ENCODE measurements around the gene EPB41L4B.

The EPB41L4B gene

DNA sequence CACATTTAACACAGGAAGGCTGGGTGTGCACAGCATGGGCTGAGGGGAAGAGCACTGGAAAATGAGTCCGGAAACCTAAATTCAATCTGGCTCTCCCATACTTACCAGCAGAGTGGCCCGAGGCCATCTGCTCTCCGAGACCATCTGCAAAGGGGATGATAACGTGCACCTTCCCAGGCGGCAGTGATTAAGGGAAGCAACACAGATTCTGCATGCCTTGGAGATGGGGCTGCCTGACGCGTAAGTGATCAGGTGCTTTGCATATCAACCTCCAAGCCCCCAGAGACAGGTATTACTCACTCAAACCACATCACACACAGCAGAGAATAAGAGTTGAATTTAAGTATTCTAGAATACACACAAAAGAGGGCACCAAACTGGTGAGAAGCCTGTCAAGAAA lies 9.1 kb downstream of the EPB41L4B start:
- no peak for DNase-seq (ENCODE audit: extremely low read depth, insufficient read length)
- peaks cover 4% of the 10 kb centered on the region; the same call in 1 of the 2 replicates for H3K27me3 ChIP-seq (replicated peaks; ENCODE audit: control insufficient read depth, insufficient read depth, low read length)
- TF ChIP-seq, protein P1, sequence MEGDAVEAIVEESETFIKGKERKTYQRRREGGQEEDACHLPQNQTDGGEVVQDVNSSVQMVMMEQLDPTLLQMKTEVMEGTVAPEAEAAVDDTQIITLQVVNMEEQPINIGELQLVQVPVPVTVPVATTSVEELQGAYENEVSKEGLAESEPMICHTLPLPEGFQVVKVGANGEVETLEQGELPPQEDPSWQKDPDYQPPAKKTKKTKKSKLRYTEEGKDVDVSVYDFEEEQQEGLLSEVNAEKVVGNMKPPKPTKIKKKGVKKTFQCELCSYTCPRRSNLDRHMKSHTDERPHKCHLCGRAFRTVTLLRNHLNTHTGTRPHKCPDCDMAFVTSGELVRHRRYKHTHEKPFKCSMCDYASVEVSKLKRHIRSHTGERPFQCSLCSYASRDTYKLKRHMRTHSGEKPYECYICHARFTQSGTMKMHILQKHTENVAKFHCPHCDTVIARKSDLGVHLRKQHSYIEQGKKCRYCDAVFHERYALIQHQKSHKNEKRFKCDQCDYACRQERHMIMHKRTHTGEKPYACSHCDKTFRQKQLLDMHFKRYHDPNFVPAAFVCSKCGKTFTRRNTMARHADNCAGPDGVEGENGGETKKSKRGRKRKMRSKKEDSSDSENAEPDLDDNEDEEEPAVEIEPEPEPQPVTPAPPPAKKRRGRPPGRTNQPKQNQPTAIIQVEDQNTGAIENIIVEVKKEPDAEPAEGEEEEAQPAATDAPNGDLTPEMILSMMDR (IDR thresholded peaks at IDR 0.05; ENCODE audit: insufficient read depth, low read length, poor library complexity, severe bottlenecking) = no peak
- H3K4me3 ChIP-seq (replicated peaks; ENCODE audit: low read depth, low read length) = no peak overlapping the region
- H3K36me3 ChIP-seq (ENCODE audit: control insufficient read depth, insufficient read depth, low read length) = no peaks in the 10 kb centered on the region

DNA sequence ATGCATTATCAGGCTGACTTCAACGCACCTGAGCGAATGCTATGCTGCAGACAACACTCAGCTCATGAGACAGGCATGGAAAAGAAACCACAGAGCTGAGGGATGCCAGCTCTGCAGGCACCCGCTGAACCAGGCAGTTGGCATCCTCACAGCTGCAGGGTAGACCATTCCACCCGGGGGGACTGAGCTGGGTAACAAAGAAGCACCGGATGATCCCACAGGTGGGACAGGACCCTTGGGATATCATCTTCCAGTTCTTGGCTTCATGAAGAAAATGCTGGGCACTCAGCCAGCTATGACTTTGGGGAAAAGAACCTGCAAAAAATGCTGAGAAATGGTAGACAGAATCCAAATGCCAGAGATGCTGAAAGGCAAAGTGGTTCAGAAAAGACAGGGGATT lies 9.6 kb downstream of the EPB41L4B start:
- TF ChIP-seq, protein P1 (IDR thresholded peaks at IDR 0.05; ENCODE audit: insufficient read depth, low read length, poor library complexity, severe bottlenecking) = no peak
- DNase-seq (ENCODE audit: extremely low read depth, insufficient read length) = no peak
- Histone ChIP-seq H3K4me3 (replicated peaks; ENCODE audit: low read depth, low read length) (no peak overlapping the region), H3K27me3 (replicated peaks; ENCODE audit: control insufficient read depth, insufficient read depth, low read length) (peaks cover 4% of the 10 kb centered on the region; the same call in 1 of the 2 replicates), H3K36me3 (ENCODE audit: control insufficient read depth, insufficient read depth, low read length) (no peaks in the 10 kb centered on the region)

DNA sequence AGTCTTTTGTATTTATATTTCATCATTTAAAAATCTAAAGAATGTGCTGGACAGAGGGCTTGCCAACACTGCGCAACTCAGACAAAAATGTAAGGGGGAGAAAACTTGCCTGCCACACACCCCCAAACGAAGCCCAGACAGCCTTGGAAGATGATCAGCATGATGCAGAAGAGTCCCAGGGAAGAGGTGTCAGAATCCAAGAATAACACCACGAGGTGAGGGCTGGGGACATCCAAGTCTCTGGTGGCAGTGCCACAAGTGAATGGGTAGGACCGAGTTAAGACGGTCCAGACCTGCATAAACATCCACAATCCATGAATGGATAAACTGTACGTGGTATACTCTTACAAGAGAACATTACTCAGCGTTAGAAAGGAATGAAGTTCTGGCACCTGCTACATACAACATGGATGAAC lies 10.4 kb downstream of the EPB41L4B start:
- TF ChIP-seq, protein P1 (IDR thresholded peaks at IDR 0.05; ENCODE audit: insufficient read depth, low read length, poor library complexity, severe bottlenecking) = no peak
- Histone ChIP-seq H3K4me3 (replicated peaks; ENCODE audit: low read depth, low read length) (no peak overlapping the region), H3K36me3 (ENCODE audit: control insufficient read depth, insufficient read depth, low read length) (no peaks in the 10 kb centered on the region), H3K27me3 (replicated peaks; ENCODE audit: control insufficient read depth, insufficient read depth, low read length) (peaks cover 4% of the 10 kb centered on the region; the same call in 1 of the 2 replicates)
- DNase-seq (ENCODE audit: extremely low read depth, insufficient read length) = no peak

GRCh38 chr9:109309282-109309681 lies 11.6 kb downstream of the EPB41L4B start:
- no peak for DNase-seq (ENCODE audit: extremely low read depth, insufficient read length)
- H3K36me3 ChIP-seq (ENCODE audit: control insufficient read depth, insufficient read depth, low read length) = no peaks in the 10 kb centered on the region
- no peak overlapping the region for H3K4me3 ChIP-seq (replicated peaks; ENCODE audit: low read depth, low read length)
- TF ChIP-seq, protein P1 (IDR thresholded peaks at IDR 0.05; ENCODE audit: insufficient read depth, low read length, poor library complexity, severe bottlenecking) = no peak
- peaks cover 4% of the 10 kb centered on the region; the same call in 1 of the 2 replicates for H3K27me3 ChIP-seq (replicated peaks; ENCODE audit: control insufficient read depth, insufficient read depth, low read length)

DNA sequence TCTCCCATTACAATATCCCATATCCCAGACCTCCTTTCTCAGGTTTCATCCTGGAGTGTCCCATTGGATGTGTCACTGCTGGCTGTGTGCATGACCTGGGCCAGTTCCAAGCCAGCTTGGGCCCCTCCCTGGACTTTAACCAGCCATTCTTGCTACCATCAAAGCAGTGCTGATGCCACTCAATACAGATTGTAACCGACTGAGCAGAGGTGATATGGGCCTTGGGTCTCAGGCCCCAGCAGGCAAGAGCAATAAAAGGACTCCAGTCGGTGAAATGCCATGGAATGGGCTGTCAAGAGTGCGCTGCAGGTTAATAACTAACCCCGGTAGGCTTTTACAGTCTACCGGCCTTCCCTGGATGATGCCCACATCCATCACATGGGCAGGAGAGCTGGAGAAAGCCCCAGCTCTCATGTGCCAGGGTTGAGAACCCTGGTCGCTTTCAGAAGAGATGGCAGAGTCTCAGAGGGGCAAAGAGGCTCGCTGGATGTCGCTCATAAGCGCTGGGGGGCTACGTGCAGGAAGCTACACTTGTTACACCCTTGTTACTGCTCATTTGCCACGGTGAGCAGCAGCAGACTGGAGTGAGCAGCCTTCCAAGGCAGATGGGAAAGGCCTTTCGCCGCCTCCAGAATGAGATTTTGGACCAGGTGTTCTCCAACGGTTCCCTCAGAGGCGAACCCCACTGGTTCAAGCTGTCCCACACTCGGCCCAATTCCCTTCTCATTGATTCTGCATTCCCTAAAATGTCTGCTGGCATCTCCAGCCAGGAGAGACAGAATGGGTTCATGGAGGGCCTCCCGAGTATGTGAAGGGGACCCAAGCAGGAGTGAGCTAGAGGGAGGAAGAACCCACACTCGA lies 13.2 kb downstream of the EPB41L4B start:
- no peak for DNase-seq (ENCODE audit: extremely low read depth, insufficient read length)
- H3K27me3 ChIP-seq (replicated peaks; ENCODE audit: control insufficient read depth, insufficient read depth, low read length) = peaks cover 4% of the 10 kb centered on the region; the same call in 1 of the 2 replicates
- TF ChIP-seq, protein P1 (IDR thresholded peaks at IDR 0.05; ENCODE audit: insufficient read depth, low read length, poor library complexity, severe bottlenecking) = no peak
- H3K4me3 ChIP-seq (replicated peaks; ENCODE audit: low read depth, low read length) = no peak overlapping the region
- H3K36me3 ChIP-seq (ENCODE audit: control insufficient read depth, insufficient read depth, low read length) = no peaks in the 10 kb centered on the region
